Left lung (tissue), 10 donors: ENCODE results near the gene GNG7. TPM values are rescaled to one million over a fixed set of nuclear protein-coding genes. Genes with fewer than 3 reads are reported as not detected.
A peak's percentile ranks its signal among the peaks of the same experiment; 100 is the strongest.
"Not testable (repeated sequence)": the region's sequence is repeated elsewhere in the genome, so short reads cannot be mapped to it uniquely, and the experiment has no call there.

Experiments used
- ATAC-seq: fragments of 200-7000 bp; cut with Tn5 transposase; one replicate; pipeline ENCODE4 v1.9.1; 2020; ENCODE audit warnings: moderate library complexity
- DNase-seq, 4 donors: peaks; one replicate each; pipeline ENCODE4 v3.0.0-alpha.2; 2013 to 2020
- H3K27ac ChIP-seq, 2 donors: fragments of 200-600 bp; sonication (generic) in 1 of 2; one replicate each; pipeline versions ENCODE4 v1.5.0 to v1.8.0; 2020 to 2021
- H3K27me3 ChIP-seq, 2 donors: fragments of 200-600 bp; sonication (generic) in 1 of 2; one replicate each; pipeline versions ENCODE4 v1.5.0 to v1.8.0; 2020 to 2021
- H3K36me3 ChIP-seq, 2 donors: fragments of 200-600 bp; sonication (generic) in 1 of 2; one replicate each; pipeline versions ENCODE4 v1.5.0 to v1.8.0; 2020 to 2021
- H3K4me1 ChIP-seq, 2 donors: fragments of 200-600 bp; one replicate each; pipeline ENCODE4 v1.8.0; 2021
- H3K4me3 ChIP-seq, 2 donors: fragments of 200-600 bp; sonication (generic) in 1 of 2; one replicate each; pipeline versions ENCODE4 v1.5.0 to v1.8.0; 2020 to 2021; ENCODE audit warnings: mild to moderate bottlenecking in 1 of 2
- H3K9me3 ChIP-seq, 2 donors: fragments of 200-600 bp; sonication (generic) in 1 of 2; one replicate each; pipeline versions ENCODE4 v1.5.0 to v1.8.0; 2020 to 2021
- intact Hi-C, 2 donors: fragments of 100-400 bp; cut with DNase I; formaldehyde crosslinking; loops; one replicate each; pipeline versions ENCODE4 v1.11.2 to v1.14.2; 2022
- polyA plus RNA-seq, 6 donors: library from polyadenylated mRNA; unstranded; fragments of 120-200 nt; gene quantifications; one replicate each; pipeline ENCODE4 v1.2.1, GENCODE V29; 2013; ENCODE audit not compliant: insufficient read length in 6 of 6
- total RNA-seq, 2 donors: library from RNA; stranded (reverse); fragmentation: NEBNext Ultra II Directional; extraction: Animal tissue kit (Norgen Biotek cat#: 25700); gene quantifications; one replicate each; pipeline ENCODE4 v1.2.1, GENCODE V29; 2021
- TF ChIP-seq, protein P1 (sequence below), 2 donors: fragments of 200-600 bp; sonication (generic) in 1 of 2; IDR thresholded peaks; one replicate each; pipeline versions ENCODE4 v1.5.0 to v1.8.0; 2021; ENCODE audit warnings: antibody characterized with exemption in 2 of 2
- donor health status: DM: no; HTN: yes; CAD: no.
- donor health status: DM: no; HTN: no; CAD: no.

GNG7 gene
- total and polyA plus RNA-seq, 8 donors: 3.8 to 7.1 (median 5.5) TPM

- ATAC-seq (no peak), DNase-seq (no peak)
- H3K27ac ChIP-seq: no peak overlapping the region
- H3K9me3 ChIP-seq: no peaks in the 10 kb centered on the region
- intact Hi-C loops: no loop called here
- no peaks in the 10 kb centered on the region for H3K36me3 ChIP-seq
- H3K4me3 ChIP-seq: no peak overlapping the region
- H3K4me1 ChIP-seq: peaks cover 0 to 7% of the 10 kb centered on the region in 2 donors
- no peaks in the 10 kb centered on the region for H3K27me3 ChIP-seq
- TF ChIP-seq, protein P1, sequence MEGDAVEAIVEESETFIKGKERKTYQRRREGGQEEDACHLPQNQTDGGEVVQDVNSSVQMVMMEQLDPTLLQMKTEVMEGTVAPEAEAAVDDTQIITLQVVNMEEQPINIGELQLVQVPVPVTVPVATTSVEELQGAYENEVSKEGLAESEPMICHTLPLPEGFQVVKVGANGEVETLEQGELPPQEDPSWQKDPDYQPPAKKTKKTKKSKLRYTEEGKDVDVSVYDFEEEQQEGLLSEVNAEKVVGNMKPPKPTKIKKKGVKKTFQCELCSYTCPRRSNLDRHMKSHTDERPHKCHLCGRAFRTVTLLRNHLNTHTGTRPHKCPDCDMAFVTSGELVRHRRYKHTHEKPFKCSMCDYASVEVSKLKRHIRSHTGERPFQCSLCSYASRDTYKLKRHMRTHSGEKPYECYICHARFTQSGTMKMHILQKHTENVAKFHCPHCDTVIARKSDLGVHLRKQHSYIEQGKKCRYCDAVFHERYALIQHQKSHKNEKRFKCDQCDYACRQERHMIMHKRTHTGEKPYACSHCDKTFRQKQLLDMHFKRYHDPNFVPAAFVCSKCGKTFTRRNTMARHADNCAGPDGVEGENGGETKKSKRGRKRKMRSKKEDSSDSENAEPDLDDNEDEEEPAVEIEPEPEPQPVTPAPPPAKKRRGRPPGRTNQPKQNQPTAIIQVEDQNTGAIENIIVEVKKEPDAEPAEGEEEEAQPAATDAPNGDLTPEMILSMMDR (IDR thresholded peaks at IDR 0.05): no peak
Measured at GRCh38 chr19:2534423-2535013, 168.0 kb downstream of the GNG7 start.

DNA sequence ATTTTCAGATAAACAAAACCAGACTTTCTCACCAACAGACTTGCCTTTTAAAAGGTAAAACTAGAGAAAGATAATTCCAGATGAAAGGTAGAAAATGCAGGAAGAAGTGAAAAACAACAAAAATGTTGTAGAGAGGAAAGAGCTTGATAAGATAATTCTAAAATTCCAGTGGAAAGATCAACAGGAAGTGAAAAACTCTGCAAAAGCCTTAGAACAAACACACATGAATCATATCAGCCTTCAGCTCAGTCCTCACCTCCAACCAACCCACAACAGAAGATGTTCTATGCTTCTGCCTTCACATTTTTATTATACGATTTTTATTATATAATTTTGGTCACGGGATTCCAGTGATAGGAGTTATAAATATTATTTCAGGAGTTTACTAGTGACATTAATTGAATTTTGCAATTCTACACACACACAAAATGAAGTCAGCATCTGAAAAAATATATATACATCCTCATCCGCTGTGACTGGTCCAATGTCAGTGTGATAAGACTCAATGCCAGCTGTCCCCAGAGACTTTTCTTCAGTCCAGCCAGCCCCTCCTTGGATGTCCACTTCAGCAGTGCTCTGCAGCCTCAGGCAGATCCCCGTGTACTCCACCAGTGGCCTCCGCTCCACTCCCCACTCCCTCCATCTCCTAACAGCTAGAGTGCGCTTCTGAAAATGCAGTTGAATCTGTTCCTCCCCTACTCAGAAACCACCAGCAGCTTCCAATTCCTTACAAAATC is 168.6 kb downstream of the GNG7 start:
- Histone ChIP-seq H3K9me3 (no peaks in the 10 kb centered on the region), H3K27ac (no peak overlapping the region), H3K36me3 (no peaks in the 10 kb centered on the region), H3K4me1 (peaks cover 0 to 10% of the 10 kb centered on the region in 2 donors), H3K27me3 (no peaks in the 10 kb centered on the region), H3K4me3 (no peak overlapping the region)
- no peak for ATAC-seq
- peak in 1 of 4 donors; percentile 11 for DNase-seq
- TF ChIP-seq, protein P1 (IDR thresholded peaks at IDR 0.05): no peak
- intact Hi-C loops: no loop called here

- H3K9me3 ChIP-seq: no peaks in the 10 kb centered on the region
- H3K4me3 ChIP-seq: no peak overlapping the region
- no peaks in the 10 kb centered on the region for H3K36me3 ChIP-seq
- no peaks in the 10 kb centered on the region for H3K27me3 ChIP-seq
- no peak for ATAC-seq
- peak overlapping the region in 1 of 2 donors; percentile 0 for H3K27ac ChIP-seq
- TF ChIP-seq, protein P1 (IDR thresholded peaks at IDR 0.05): no peak
- peaks cover 0 to 13% of the 10 kb centered on the region in 2 donors for H3K4me1 ChIP-seq
- intact Hi-C loops: no loop called here
- DNase-seq: no peak
Measured at GRCh38 chr19:2533072-2533425, 169.4 kb downstream of the GNG7 start.

GRCh38 chr19:2532252-2533071 is 170.0 kb downstream of the GNG7 start:
- Histone ChIP-seq H3K36me3 (no peaks in the 10 kb centered on the region), H3K27me3 (no peaks in the 10 kb centered on the region), H3K4me3 (no peak overlapping the region), H3K27ac (peak overlapping the region in 1 of 2 donors; percentile 0), H3K9me3 (no peaks in the 10 kb centered on the region), H3K4me1 (peaks cover 0 to 13% of the 10 kb centered on the region in 2 donors)
- no peak for DNase-seq
- intact Hi-C loops: no loop called here
- TF ChIP-seq, protein P1 (IDR thresholded peaks at IDR 0.05): no peak
- no peak for ATAC-seq

GRCh38 chr19:2529942-2530341 is 172.6 kb downstream of the GNG7 start:
- H3K27ac ChIP-seq, intact Hi-C loops, H3K4me3 ChIP-seq, H3K9me3 ChIP-seq, H3K36me3 ChIP-seq, ATAC-seq, H3K27me3 ChIP-seq: not testable (repeated sequence)
- peak in 1 of 4 donors; percentile 54 for DNase-seq
- peaks cover 0 to 13% of the 10 kb centered on the region in 2 donors for H3K4me1 ChIP-seq
